Inferior parietal cortex (tissue), 1 donor: ENCODE results near the gene BACH2.

Experiments used
- DNase-seq: peaks from one replicate; pipeline ENCODE4 v3.0.0-alpha.2; 2016; ENCODE audit errors: extremely low spot score

BACH2 gene

DNA sequence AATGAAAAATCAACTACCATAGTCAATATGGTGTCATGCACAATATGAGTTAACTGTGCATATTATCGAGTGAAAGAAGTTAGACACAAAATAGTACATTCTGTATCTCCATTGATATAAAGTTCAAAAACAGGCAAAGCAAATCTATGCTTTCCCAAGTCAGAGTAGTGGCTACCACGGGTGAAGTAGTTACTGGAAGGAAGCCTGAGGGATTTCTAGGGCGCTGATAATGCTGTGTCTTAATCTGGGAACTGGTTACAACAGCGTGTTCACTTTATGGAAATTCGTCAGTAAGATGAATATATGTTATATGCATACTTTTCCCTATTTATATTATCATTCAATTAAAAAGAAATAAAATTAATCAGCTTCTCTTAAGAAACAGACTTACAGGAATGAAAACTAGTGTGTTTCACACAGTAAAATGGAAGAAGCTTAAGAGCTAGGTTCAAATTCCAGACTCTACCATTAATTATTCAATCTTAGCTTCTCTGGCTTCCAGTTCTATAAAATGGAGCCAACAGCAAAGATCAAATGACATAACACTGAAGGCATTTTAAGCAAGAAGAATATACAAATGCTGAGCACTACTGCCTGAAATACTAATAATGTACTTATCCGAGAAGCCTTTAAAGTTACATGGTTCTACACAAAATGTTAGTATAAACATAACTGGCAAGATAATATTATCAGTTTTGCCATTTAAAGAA lies 19.2 kb downstream of the BACH2 start:
- no peak for DNase-seq

DNA sequence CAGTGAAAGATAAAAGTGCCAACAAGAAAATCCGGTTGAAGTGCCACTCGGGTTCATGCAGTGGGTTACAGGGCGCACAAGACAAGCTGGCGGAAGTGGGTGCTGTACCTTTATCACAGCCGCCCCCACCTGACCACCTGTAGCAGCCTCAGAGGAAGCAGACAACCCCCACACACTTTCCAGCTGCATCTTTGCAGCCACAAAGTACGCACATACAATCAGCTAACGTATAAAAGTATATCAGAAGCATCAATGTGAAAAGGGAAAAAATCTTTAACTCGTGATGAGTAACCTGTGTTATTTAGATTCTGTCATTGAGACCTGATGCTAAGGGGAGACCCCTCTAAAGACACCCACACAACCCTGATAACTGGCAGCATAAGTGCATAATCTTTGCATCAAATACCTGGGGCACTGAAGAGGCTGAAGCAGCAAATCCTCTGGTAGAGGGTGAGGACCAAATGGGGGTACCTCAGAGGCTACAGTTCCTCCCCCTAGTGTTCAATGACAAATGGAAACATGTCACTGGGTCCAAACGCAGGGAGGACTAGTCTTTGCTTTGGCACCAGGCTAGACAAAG lies 22.1 kb downstream of the BACH2 start:
- no peak for DNase-seq

GRCh38 chr6:90273863-90274262 lies 22.8 kb downstream of the BACH2 start:
- DNase-seq, result no peak

DNA sequence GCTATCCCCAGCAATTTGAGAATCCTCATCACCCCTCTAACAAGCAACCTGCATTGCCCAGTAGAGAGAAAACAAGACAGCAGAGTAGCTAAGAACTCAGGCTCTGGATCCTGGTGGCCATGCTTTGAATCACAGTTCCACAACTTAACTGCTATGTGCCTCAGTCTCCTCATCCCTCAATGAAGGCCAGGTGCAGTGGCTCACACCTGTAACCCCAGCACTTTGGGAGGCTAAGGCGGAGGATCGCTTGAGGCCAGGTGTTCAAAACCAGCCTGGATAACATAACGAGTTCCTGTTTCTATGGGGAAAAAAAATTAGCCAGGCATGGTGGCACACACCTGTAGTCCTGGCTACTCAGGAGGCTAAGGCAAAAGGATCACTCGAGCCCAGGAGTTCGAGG lies 23.7 kb downstream of the BACH2 start:
- no peak for DNase-seq

DNA sequence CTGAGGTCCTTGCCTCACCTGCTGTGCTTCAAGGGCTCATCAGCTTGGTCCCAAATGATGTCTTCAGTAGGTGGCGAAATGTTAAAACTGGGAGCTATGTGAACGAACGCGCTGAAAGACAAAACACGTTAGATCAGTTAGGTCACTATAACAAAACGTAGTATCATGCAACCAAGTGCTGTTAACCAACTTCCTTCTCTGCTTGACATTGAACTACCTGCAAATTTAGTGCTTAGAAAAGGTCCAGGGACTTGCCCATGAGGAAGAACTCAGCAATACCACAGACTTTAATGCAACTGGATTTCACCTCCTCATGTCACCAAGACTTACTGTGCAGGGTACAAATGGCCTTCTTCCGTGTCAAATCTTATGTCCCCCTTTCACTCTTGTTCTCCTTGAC lies 24.8 kb downstream of the BACH2 start:
- DNase-seq, result no peak

DNA sequence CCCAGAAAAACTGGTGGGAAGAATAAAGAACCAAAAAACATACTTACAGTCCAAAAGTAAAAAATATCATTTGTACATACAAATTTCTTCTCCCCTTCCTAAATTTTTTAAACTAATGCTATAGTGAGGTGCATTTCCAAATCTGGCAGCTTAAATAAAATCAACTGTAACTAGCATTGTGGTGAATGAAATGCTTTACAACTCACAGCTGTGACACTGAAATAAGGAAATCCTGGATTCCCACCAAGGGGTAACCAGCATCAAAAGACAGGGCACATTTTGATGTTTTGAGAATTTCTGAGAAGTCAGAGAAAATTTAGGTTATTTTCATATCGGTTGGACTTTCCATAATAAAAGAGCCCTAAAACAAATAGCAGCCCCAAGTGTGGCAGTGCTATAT lies 27.3 kb downstream of the BACH2 start:
- DNase-seq, result no peak

- DNase-seq, result no peak
These were observed 28.5 kb downstream of the BACH2 start for GRCh38 chr6:90268178-90268577.

GRCh38 chr6:90266905-90267621 lies 29.6 kb downstream of the BACH2 start:
- no peak for DNase-seq

DNA sequence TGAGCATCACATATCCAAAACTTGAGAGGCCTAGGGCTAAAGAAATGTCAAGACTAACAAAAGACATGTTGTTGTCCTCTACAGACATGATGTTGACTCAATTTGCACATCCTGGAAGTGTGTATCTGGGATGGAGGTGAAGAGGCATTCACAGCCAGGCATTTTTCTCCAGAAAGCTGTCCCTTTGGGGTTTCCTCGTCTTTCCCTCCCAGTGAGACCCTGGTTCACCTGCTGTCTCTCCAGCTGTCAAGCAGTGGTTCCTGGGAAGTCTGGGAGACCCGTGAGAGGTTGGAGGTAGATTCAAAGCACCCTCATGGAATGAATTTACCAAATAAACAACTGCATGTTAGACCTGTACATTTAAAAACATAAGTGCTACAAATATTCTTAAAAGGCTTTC lies 32.1 kb downstream of the BACH2 start:
- DNase-seq, result no peak

DNA sequence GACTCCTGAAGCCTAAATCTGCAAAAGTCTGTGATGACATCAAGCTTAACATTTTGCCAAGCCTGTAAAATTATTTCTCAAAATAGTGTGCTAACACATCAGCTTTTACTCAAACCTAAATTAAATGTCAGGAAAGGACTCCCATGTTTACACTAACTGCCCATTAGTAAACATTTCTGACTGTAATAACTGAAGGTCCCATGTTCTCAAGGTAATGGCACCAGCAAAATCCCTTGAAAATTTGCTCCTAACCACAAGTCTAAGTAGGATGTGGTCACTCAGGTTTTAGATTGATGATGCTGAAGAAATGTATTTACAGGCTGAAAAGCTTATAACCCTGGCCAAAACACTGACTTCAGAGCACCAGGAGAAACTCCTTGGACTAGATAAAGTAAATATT lies 33.0 kb downstream of the BACH2 start:
- DNase-seq, result no peak

DNA sequence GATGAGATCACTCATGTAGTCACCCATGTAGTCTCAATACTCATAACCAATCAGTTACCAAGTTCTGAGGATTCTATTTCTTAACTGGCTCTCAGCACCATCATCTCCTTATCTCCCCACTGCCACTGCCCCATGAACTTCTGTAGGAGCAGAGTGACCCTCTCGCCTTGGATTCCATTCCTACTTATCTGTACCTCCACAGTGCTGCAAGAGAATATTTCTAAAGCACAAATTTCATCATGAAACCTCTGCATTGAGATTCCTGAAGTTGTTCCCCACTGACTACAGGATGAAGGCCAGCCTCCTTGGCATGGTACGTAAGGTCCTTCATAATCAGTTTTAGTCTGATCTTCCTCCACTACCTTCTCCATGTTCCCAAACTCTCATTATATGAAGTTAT lies 34.8 kb downstream of the BACH2 start:
- DNase-seq, result no peak

DNA sequence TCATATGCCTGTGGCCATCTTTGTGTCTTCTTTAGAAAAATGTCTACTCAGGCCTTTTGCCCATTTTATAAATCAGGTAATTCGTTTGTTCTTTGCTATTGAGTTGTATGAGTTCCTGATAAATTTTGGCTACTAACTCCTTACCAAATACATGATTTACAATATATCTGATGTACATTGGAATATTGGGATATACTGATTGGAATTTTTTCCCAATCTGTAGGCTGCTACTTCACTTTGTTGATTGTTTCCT lies 39.2 kb downstream of the BACH2 start:
- no peak for DNase-seq

DNA sequence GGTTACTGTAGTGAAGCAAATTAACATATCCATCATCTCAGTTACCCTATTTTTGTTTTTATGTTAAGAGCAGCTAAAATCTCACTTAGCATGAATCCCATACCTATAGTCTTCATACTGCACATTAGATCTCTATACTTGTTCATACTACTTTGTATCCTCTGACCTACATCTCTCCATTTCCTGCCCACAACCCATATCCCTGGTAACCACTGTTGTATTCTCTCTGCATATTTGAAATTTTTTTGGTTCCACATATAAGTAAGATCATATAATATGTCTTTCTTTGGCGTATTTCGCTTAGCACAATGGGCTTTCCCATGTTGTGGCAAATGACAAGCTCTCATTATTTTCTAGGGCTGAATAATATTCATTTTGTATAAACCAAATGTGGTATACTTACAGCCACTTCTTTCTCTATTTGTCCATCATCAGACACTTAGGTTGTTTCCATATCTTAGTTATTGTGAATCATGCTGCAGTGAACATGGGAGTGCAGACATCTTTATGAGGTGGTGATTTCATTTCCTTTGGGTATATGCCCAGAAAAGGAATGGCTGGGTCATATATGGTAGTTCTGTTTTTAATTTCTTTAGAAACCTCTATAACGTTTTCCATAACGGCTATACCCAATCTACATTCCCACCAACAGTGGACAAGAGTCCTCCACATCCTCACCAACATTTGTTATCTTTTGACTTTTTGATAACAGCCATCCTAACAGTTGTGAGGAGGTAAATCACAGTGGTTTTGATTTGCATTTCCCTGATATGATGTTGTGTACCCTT lies 39.8 kb downstream of the BACH2 start:
- no peak for DNase-seq

GRCh38 chr6:90253631-90254030 lies 43.0 kb downstream of the BACH2 start:
- DNase-seq, result no peak

DNA sequence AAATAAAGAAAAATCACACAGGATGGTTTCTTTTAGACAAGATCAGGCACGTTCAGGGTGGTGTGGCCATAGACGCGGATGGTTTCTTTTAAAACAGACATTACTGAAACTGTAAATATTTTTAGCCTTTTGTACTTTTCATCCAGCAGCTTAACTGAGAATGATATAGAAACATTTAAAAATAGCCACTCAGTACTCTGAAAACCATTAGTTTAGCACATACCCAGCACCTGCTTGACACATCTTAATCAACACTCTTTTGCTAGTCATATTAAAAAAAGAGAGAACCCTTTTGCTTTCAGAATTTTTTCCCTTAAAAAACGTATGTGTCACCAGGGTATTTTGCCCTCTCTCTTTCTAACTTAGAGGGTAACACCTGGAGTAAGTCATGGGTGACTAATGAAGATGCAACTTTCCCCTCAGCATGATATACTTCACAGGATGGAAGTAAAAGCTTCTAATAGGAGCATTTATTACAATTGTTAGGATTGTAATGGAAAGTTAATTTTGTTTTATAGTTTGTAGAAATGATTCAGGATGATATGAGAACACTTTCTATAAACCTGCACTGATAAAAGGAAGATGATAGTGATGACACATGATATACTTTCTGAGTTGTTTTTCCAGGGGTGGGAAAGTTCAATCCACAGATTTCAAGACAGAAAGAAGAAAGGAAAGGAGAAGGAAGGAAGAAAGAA lies 45.2 kb downstream of the BACH2 start:
- no peak for DNase-seq

- no peak for DNase-seq
These were observed 46.2 kb downstream of the BACH2 start for GRCh38 chr6:90250405-90250804.

DNA sequence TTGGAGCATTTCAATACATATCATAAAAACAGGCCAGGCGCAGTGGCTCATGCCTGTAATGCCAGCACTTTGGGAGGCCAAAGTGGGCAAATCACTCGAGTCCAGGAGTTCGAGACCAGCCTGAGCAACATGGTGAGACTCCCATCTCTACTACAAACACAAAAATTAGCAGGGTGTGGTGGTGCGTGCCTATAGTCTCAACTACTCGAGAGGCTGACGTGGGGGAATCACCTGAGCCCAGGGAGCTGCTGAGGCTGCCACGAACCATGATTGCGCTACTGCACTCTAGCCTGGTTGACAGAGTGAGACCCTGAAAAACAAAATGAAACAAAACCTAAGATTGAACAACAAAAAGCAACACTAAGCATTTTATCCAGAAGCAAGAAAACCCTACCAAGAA lies 47.2 kb downstream of the BACH2 start:
- DNase-seq, result no peak

DNA sequence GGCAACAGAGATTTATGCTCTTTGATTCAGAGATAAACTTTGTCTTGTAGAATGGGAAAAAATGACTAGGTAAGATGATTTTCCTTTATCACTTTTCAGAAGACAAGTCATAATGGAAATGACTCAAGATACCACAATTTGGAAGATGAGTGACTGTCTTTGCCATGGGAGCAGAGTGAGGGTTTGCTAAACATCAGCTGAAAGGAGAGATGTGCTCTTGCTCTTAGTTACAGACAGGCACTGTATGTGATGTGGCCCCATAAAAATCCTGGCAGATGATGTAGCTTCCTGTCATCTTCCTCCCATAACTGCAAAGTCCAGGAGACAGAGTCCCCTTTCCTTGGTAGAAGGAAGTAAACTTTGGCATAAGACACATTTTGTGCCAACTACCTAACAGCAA lies 47.6 kb downstream of the BACH2 start:
- no peak for DNase-seq

GRCh38 chr6:90247262-90247661 lies 49.4 kb downstream of the BACH2 start:
- no peak for DNase-seq

GRCh38 chr6:90241229-90241880 lies 55.3 kb downstream of the BACH2 start:
- no peak for DNase-seq

DNA sequence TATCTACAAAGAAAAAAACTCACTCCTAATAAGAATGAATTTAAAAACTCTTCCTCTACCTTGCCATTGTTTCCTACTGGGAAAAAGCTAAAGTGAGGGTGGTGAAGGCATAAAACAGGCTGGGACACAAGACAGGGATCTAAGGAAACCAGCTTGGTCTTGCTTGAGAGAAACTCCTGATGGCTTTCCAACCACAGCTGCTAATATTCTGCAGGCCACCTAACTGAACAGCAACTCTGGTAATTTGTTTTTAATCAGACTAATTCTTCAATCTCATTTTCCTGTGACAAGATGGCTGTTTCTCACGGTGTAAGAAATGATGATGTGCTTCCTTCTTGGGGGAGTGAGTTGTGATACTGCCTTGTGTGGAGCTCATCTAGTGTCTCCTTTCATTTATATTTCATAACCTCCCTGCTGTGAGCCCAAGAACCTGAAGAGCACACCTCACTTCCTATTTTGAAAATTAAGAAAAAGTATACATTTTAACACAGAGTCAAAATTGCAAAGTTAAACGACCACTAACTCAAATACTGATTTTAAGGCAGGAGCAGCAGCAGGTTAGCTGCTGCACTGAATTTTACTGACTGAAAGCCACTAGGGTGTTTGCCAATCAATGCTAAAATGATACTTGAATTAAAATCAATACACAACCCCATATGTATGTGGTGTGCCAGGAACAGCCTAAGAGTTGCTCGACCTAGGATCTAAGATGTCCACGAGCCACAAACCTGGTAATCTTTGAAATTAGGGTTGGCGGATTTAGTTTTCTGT lies 58.0 kb downstream of the BACH2 start:
- no peak for DNase-seq
